Measurements from ENCODE around the gene CNTD1.

GRCh38 chr17:42849031-42849430 lies 50.4 kb downstream of the CNTD1 start:
- TF ChIP-seq CTCF (IDR thresholded peaks at IDR 0.05) (no peak), REST (IDR thresholded peaks at IDR 0.05; ENCODE audit: insufficient read depth in 1 of 2, low read depth in 2 of 2, low read length in 1 of 2) (no peak), TCF7L2 (IDR thresholded peaks at IDR 0.05; ENCODE audit: low read depth, low read length) (no peak), POLR2AphosphoS5 (IDR thresholded peaks at IDR 0.05; ENCODE audit: low read depth, low read length) (no peak), SIN3A (IDR thresholded peaks at IDR 0.05; ENCODE audit: borderline replicate concordance, insufficient read depth, low read depth, low read length) (no peak)
